HepG2 (cell line): Measurements from ENCODE around the gene SPINT3.
"Not testable (repeated sequence)": the region's sequence is repeated elsewhere in the genome, so short reads cannot be mapped to it uniquely, and the experiment has no call there.

Experiments used
- POLR2A ChIP-seq, 2 experiments: IDR thresholded peaks; 2 replicates each; pipeline ENCODE4 v1.6.1; 2011; ENCODE audit warnings: low read depth in 2 of 2, low read length in 2 of 2, mild to moderate bottlenecking in 1 of 2, moderate library complexity in 1 of 2; ENCODE audit not compliant: insufficient read depth in 1 of 2
- ZNF232 ChIP-seq: sonication (generic); formaldehyde crosslinking; IDR thresholded peaks from 2 replicates; pipeline ENCODE4 v1.4.0; 2020; ENCODE audit warnings: missing genetic modification reagents, borderline replicate concordance
- ZNF737 ChIP-seq: sonication (generic); formaldehyde crosslinking; IDR thresholded peaks from 2 replicates; pipeline ENCODE4 v1.5.0; 2020; ENCODE audit warnings: missing genetic modification reagents, mild to moderate bottlenecking, borderline replicate concordance
- ZSCAN21 ChIP-seq: sonication (generic); formaldehyde crosslinking; IDR thresholded peaks from 2 replicates; pipeline ENCODE4 v1.8.0; 2022; ENCODE audit warnings: mild to moderate bottlenecking, missing genetic modification reagents, moderate library complexity, borderline replicate concordance
- TF ChIP-seq, protein P1 (sequence below): IDR thresholded peaks from 2 replicates; pipeline ENCODE4 v1.6.1; 2012; ENCODE audit warnings: inconsistent platforms
- TF ChIP-seq, protein P2 (sequence below): sonication (generic); formaldehyde crosslinking; IDR thresholded peaks from 2 replicates; pipeline ENCODE4 v1.4.0; 2020; ENCODE audit warnings: missing genetic modification reagents, borderline replicate concordance

DNA sequence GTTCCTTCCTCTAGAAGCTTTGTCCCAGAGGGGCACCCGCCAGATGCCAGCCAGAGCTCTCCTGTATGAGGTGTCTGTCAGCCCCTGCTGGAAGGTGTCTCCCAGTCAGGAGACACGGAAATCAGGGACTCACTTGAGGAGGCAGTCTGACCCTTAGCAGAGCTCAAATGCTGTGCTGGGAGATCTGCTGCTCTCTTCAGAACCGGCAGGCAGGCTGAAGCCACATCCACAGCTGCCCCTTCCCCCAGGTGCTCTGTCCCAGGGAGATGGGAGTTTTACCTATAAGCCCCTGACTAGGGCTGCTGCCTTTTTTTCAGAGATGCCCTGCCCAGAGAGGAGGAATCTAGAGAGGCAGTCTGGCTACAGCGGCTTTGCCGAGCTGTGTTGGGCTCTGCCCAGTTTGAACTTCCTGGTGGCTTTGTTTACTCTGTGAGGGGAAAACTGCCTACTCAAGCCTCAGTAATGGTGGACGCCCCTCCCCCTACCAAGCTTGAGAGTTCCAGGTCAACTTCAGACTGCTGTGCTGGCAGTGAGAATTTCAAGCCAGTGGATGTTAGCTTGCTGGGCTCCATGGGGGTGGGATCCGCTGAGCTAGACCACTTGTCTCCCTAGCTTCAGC lies 37.8 kb downstream of the SPINT3 start:
- not testable (repeated sequence) for TF ChIP-seq ZNF737 (CRISPR knock-in tag); POLR2A (IDR thresholded peaks at IDR 0.05; ENCODE audit: insufficient read depth in 1 of 2, low read depth in 2 of 2, low read length in 2 of 2); ZNF232 (CRISPR knock-in tag); ZSCAN21 (CRISPR knock-in tag)
- TF ChIP-seq, protein P1, sequence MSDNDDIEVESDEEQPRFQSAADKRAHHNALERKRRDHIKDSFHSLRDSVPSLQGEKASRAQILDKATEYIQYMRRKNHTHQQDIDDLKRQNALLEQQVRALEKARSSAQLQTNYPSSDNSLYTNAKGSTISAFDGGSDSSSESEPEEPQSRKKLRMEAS = not testable (repeated sequence)
- TF ChIP-seq, protein P2, sequence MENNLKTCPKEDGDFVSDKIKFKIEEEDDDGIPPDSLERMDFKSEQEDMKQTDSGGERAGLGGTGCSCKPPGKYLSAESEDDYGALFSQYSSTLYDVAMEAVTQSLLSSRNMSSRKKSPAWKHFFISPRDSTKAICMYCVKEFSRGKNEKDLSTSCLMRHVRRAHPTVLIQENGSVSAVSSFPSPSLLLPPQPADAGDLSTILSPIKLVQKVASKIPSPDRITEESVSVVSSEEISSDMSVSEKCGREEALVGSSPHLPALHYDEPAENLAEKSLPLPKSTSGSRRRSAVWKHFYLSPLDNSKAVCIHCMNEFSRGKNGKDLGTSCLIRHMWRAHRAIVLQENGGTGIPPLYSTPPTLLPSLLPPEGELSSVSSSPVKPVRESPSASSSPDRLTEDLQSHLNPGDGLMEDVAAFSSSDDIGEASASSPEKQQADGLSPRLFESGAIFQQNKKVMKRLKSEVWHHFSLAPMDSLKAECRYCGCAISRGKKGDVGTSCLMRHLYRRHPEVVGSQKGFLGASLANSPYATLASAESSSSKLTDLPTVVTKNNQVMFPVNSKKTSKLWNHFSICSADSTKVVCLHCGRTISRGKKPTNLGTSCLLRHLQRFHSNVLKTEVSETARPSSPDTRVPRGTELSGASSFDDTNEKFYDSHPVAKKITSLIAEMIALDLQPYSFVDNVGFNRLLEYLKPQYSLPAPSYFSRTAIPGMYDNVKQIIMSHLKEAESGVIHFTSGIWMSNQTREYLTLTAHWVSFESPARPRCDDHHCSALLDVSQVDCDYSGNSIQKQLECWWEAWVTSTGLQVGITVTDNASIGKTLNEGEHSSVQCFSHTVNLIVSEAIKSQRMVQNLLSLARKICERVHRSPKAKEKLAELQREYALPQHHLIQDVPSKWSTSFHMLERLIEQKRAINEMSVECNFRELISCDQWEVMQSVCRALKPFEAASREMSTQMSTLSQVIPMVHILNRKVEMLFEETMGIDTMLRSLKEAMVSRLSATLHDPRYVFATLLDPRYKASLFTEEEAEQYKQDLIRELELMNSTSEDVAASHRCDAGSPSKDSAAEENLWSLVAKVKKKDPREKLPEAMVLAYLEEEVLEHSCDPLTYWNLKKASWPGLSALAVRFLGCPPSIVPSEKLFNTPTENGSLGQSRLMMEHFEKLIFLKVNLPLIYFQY = not testable (repeated sequence)
